Testis (tissue), 2 donors: ENCODE measurements around the gene TAS1R1.

Experiments used
- POLR2A ChIP-seq: fragments of 450-650 bp; IDR thresholded peaks from one replicate; pipeline ENCODE4 v1.6.1; 2017; ENCODE audit warnings: antibody characterized with exemption, mild to moderate bottlenecking, moderate library complexity
- TF ChIP-seq, protein P1 (sequence below), 3 experiments: fragments of 450-650 bp in 2 of 3; fragments of 200-600 bp in 1 of 3; sonication (generic) in 1 of 3; IDR thresholded peaks; one replicate each; pipeline ENCODE4 v1.5.1; 2016 to 2019; ENCODE audit warnings: antibody characterized with exemption in 3 of 3, mild to moderate bottlenecking in 2 of 3, moderate library complexity in 1 of 3

DNA sequence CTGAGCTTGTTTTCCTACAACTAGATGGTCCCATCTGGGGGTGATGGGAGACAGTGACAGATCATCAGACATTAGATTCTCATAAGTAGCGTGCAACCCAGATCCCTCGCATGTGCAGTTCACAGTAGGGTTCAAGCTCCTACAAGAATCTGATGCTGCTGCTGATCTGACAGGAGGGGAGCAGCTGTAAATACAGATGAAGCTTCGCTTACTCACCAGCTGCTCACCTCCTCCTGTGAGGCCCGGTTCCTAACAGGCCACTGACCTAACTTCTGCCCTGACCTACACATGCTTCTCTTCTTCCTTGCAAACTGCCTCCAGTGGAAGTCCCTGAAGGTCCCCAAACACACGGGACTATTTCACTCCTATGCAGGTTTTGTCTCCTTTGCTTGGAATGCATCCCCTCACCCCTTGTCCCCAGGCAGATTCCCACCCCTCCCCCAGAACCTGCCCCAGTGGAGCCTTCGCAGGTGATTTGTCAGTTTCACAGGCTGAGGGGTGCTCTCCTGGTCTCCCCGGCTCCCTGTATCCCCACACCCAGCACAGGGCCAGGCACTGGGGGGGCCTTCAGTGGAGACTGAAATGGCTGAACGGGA lies 19.0 kb downstream of the TAS1R1 start:
- TF ChIP-seq, protein P1, sequence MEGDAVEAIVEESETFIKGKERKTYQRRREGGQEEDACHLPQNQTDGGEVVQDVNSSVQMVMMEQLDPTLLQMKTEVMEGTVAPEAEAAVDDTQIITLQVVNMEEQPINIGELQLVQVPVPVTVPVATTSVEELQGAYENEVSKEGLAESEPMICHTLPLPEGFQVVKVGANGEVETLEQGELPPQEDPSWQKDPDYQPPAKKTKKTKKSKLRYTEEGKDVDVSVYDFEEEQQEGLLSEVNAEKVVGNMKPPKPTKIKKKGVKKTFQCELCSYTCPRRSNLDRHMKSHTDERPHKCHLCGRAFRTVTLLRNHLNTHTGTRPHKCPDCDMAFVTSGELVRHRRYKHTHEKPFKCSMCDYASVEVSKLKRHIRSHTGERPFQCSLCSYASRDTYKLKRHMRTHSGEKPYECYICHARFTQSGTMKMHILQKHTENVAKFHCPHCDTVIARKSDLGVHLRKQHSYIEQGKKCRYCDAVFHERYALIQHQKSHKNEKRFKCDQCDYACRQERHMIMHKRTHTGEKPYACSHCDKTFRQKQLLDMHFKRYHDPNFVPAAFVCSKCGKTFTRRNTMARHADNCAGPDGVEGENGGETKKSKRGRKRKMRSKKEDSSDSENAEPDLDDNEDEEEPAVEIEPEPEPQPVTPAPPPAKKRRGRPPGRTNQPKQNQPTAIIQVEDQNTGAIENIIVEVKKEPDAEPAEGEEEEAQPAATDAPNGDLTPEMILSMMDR (IDR thresholded peaks at IDR 0.05) = no peak
- no peak for TF ChIP-seq POLR2A
